Esophagus squamous epithelium (tissue), 5 donors: Measurements from ENCODE around the gene BPIFA1. TPM values are rescaled to one million over a fixed set of nuclear protein-coding genes. Genes with fewer than 3 reads are reported as not detected.

Source experiments
- DNase-seq: peaks from one replicate; lab custom pipeline; 2025; lab: John Stamatoyannopoulos, UW
- H3K27ac ChIP-seq, 4 donors: fragments of 200-600 bp; sonication (generic); one replicate each; pipeline ENCODE4 v1.5.1; 2016 to 2019; ENCODE audit warnings: mild to moderate bottlenecking in 1 of 4
- H3K27me3 ChIP-seq, 4 donors: fragments of 200-600 bp; sonication (generic); 1 replicate in 3 of 4; 2 replicates in 1 of 4; pipeline versions ENCODE4 v1.5.1 to v1.6.0; 2017 to 2021; ENCODE audit warnings: antibody characterized with exemption in 1 of 4
- H3K36me3 ChIP-seq, 3 donors: fragments of 200-600 bp; sonication (generic); one replicate each; pipeline ENCODE4 v1.5.1; 2016 to 2019
- H3K4me1 ChIP-seq, 3 donors: fragments of 200-600 bp; sonication (generic); one replicate each; pipeline ENCODE4 v1.5.1; 2017 to 2019
- H3K4me3 ChIP-seq, 4 donors: fragments of 200-600 bp; sonication (generic); 1 replicate in 3 of 4; 2 replicates in 1 of 4; pipeline ENCODE4 v1.5.1; 2016 to 2019; ENCODE audit warnings: mild to moderate bottlenecking in 2 of 4, moderate library complexity in 1 of 4
- H3K9me3 ChIP-seq, 3 donors: fragments of 200-600 bp; sonication (generic); one replicate each; pipeline ENCODE4 v1.5.1; 2016 to 2019
- CTCF ChIP-seq, 6 experiments: fragments of 450-650 bp in 4 of 6; fragments of 200-600 bp in 2 of 6; sonication (generic) in 2 of 6; IDR thresholded peaks; one replicate each; pipeline ENCODE4 v1.5.1; 2016 to 2019; ENCODE audit warnings: antibody characterized with exemption in 6 of 6, mild to moderate bottlenecking in 4 of 6, moderate library complexity in 4 of 6
- POLR2A ChIP-seq, 4 donors: fragments of 450-650 bp; IDR thresholded peaks; one replicate each; pipeline ENCODE4 v1.6.1; 2017; ENCODE audit warnings: antibody characterized with exemption in 4 of 4, mild to moderate bottlenecking in 4 of 4, moderate library complexity in 3 of 4
- WGBS, 2 donors: methylation state at CpG; one replicate each; pipeline ENCODE4 v1.1.5; 2018; 5-methylcytosine and 5-hydroxymethylcytosine counted together
- intact Hi-C: fragments of 100-400 bp; cut with DNase I; formaldehyde crosslinking; loops from one replicate; pipeline ENCODE4 v1.15.0; 2022
- total RNA-seq, 4 donors: library from RNA; depleted of rRNA; stranded (reverse); fragments of >200 nt; gene quantifications; one replicate each; pipeline ENCODE4 v1.1.0, GENCODE V29; 2016
- donor health status: DM: yes; HTN: yes; CAD: no.

BPIFA1 gene
- total RNA-seq, 4 donors from 2014 or later = not detected

GRCh38 chr20:33255005-33255404 lies 19.2 kb downstream of the BPIFA1 start:
- Histone ChIP-seq H3K27ac (no peak overlapping the region), H3K4me3 (no peak overlapping the region), H3K27me3 (peaks cover 0 to 31% (median 0%) of the 10 kb centered on the region in 4 donors), H3K4me1 (no peaks in the 10 kb centered on the region), H3K9me3 (no peaks in the 10 kb centered on the region), H3K36me3 (no peaks in the 10 kb centered on the region)
- 56 to 58% methylated on average over 2 of the region's 2 CpGs for WGBS, 2 donors
- TF ChIP-seq CTCF (IDR thresholded peaks at IDR 0.05) (no peak), POLR2A (IDR thresholded peaks at IDR 0.05) (no peak)
- DNase-seq = no peak
- intact Hi-C loops = no loop called here

GRCh38 chr20:33257237-33257636 lies 21.4 kb downstream of the BPIFA1 start:
- WGBS, 2 donors = 68 to 90% methylated on average over 2 of the region's 5 CpGs
- Histone ChIP-seq H3K4me1 (no peaks in the 10 kb centered on the region), H3K9me3 (no peaks in the 10 kb centered on the region), H3K4me3 (no peak overlapping the region), H3K36me3 (no peaks in the 10 kb centered on the region), H3K27ac (no peak overlapping the region), H3K27me3 (peaks cover 0 to 49% (median 0%) of the 10 kb centered on the region in 4 donors)
- intact Hi-C loops = no loop called here
- DNase-seq = no peak
- TF ChIP-seq POLR2A (IDR thresholded peaks at IDR 0.05) (no peak), CTCF (IDR thresholded peaks at IDR 0.05) (no peak)

GRCh38 chr20:33259371-33259770 lies 23.6 kb downstream of the BPIFA1 start:
- no peak overlapping the region for H3K4me3 ChIP-seq
- intact Hi-C loops = no loop called here
- no peak overlapping the region for H3K27ac ChIP-seq
- H3K27me3 ChIP-seq = peaks cover 0 to 67% (median 0%) of the 10 kb centered on the region in 4 donors
- DNase-seq = no peak
- 64 to 68% methylated on average over 5 of the region's 5 CpGs for WGBS, 2 donors
- TF ChIP-seq CTCF (IDR thresholded peaks at IDR 0.05) = no peak
- no peak for TF ChIP-seq POLR2A (IDR thresholded peaks at IDR 0.05)
- H3K4me1 ChIP-seq = no peaks in the 10 kb centered on the region
- no peaks in the 10 kb centered on the region for H3K36me3 ChIP-seq
- H3K9me3 ChIP-seq = no peaks in the 10 kb centered on the region

- H3K27ac ChIP-seq = no peak overlapping the region
- H3K4me3 ChIP-seq = no peak overlapping the region
- intact Hi-C loops = no loop called here
- no peaks in the 10 kb centered on the region for H3K36me3 ChIP-seq
- TF ChIP-seq CTCF (IDR thresholded peaks at IDR 0.05) = no peak
- no peak for TF ChIP-seq POLR2A (IDR thresholded peaks at IDR 0.05)
- peaks cover 0 to 82% (median 0%) of the 10 kb centered on the region in 4 donors for H3K27me3 ChIP-seq
- H3K9me3 ChIP-seq = no peaks in the 10 kb centered on the region
- 68 to 83% methylated on average over 1 to 4 of the region's 4 CpGs for WGBS, 2 donors
- no peaks in the 10 kb centered on the region for H3K4me1 ChIP-seq
- DNase-seq = no peak
Observed at GRCh38 chr20:33261465-33261864, 25.7 kb downstream of the BPIFA1 start.

GRCh38 chr20:33262658-33263065 lies 26.9 kb downstream of the BPIFA1 start:
- no peak for DNase-seq
- no peaks in the 10 kb centered on the region for H3K4me1 ChIP-seq

More at GRCh38 chr20:33262658-33263065, 26.9 kb downstream of the BPIFA1 start:
- Histone ChIP-seq H3K27ac (no peak overlapping the region), H3K36me3 (no peaks in the 10 kb centered on the region), H3K4me3 (no peak overlapping the region), H3K27me3 (peaks cover 0 to 82% (median 0%) of the 10 kb centered on the region in 4 donors), H3K9me3 (no peaks in the 10 kb centered on the region)
- WGBS, 2 donors = 19 to 25% methylated on average over 5 of the region's 5 CpGs
- intact Hi-C loops = no loop called here
- TF ChIP-seq POLR2A (IDR thresholded peaks at IDR 0.05) = no peak
- TF ChIP-seq CTCF (IDR thresholded peaks at IDR 0.05) = peak in 4 of 6 experiments; percentile 19 to 48 (median 36)
